Astrocyte of the hippocampus (primary cell): ENCODE data around the gene CASTOR1.
A peak's percentile ranks its signal among the peaks of the same experiment; 100 is the strongest.

Experiments used
- DNase-seq: peaks from one replicate; pipeline ENCODE4 v3.0.0; 2011; ENCODE audit warnings: low read depth, low spot score

CASTOR1 gene

GRCh38 chr22:30320021-30320556 lies 30.8 kb upstream of the CASTOR1 start:
- no peak for DNase-seq

GRCh38 chr22:30318799-30319419 lies 29.6 kb upstream of the CASTOR1 start:
- no peak for DNase-seq

GRCh38 chr22:30317778-30318177 lies 28.5 kb upstream of the CASTOR1 start:
- DNase-seq, result no peak

- DNase-seq, result no peak
Observed at GRCh38 chr22:30315962-30316576, 26.8 kb upstream of the CASTOR1 start.

- DNase-seq, result peak; percentile 49
Observed at GRCh38 chr22:30314915-30315314, 25.6 kb upstream of the CASTOR1 start.

- no peak for DNase-seq
Observed at GRCh38 chr22:30313527-30314363, 24.4 kb upstream of the CASTOR1 start.

GRCh38 chr22:30312053-30312452 lies 22.7 kb upstream of the CASTOR1 start:
- DNase-seq, result no peak

GRCh38 chr22:30310881-30311771 lies 21.8 kb upstream of the CASTOR1 start:
- DNase-seq, result peak; percentile 83

GRCh38 chr22:30309951-30310741 lies 20.8 kb upstream of the CASTOR1 start:
- DNase-seq, result peak; percentile 82

GRCh38 chr22:30308518-30309230 lies 19.4 kb upstream of the CASTOR1 start:
- DNase-seq, result no peak

- DNase-seq, result no peak
Observed at GRCh38 chr22:30308093-30308492, 18.8 kb upstream of the CASTOR1 start.

- no peak for DNase-seq
Observed at GRCh38 chr22:30307041-30307574, 17.8 kb upstream of the CASTOR1 start.

GRCh38 chr22:30306627-30307011 lies 17.3 kb upstream of the CASTOR1 start:
- DNase-seq, result no peak

- DNase-seq, result no peak
Observed at GRCh38 chr22:30305906-30306626, 16.8 kb upstream of the CASTOR1 start.

- no peak for DNase-seq
Observed at GRCh38 chr22:30305519-30305905, 16.2 kb upstream of the CASTOR1 start.

- DNase-seq, result peak; percentile 70
Observed at GRCh38 chr22:30304495-30305244, 15.4 kb upstream of the CASTOR1 start.

- DNase-seq, result no peak
Observed at GRCh38 chr22:30302810-30303138, 13.5 kb upstream of the CASTOR1 start.

GRCh38 chr22:30301995-30302809 lies 12.9 kb upstream of the CASTOR1 start:
- peak; percentile 80 for DNase-seq
